A673 (cell line): ENCODE results near the gene GRPEL2. TPM values are rescaled to one million over a fixed set of nuclear protein-coding genes. Genes with fewer than 3 reads are reported as not detected.

Experiments used
- BruUV-seq: library from RNA; stranded (reverse); fragments of 400-500 nt; replicated peaks from 2 replicates; lab custom pipeline; 2021; lab: Mats Ljungman, UMichigan
- CTCF ChIA-PET: fragments of 300-600 bp; sonication (Branson Sonifier 250); formaldehyde crosslinking; loops from one replicate; lab custom pipeline; 2022; ENCODE audit warnings: antibody characterized with exemption; lab: Charles Lee
- POLR2A ChIA-PET: fragments of 300-600 bp; sonication (Branson Sonifier 250); formaldehyde crosslinking; loops from one replicate; lab custom pipeline; 2022; ENCODE audit warnings: antibody characterized with exemption; ENCODE audit not compliant: low non-redundant PET; lab: Charles Lee
- DNase-seq: peaks from one replicate; pipeline ENCODE4 v3.0.0-alpha.2; 2015; ENCODE audit warnings: low spot score
- H3K27ac ChIP-seq: fragments of 200-600 bp; sonication (generic); 2 replicates; pipeline ENCODE4 v1.5.1; 2016; ENCODE audit warnings: mixed run types, low read depth, mild to moderate bottlenecking, mixed read lengths, antibody characterized with exemption, low read length; ENCODE audit not compliant: poor library complexity, severe bottlenecking
- H3K27me3 ChIP-seq: fragments of 200-600 bp; sonication (generic); replicated peaks from 2 replicates; pipeline ENCODE4 v1.6.1; 2017; ENCODE audit warnings: mixed run types, low read depth, mild to moderate bottlenecking, mixed read lengths, antibody characterized with exemption, low read length; ENCODE audit not compliant: insufficient read depth, poor library complexity
- H3K36me3 ChIP-seq: fragments of 200-600 bp; sonication (generic); 2 replicates; pipeline ENCODE4 v1.6.1; 2016; ENCODE audit warnings: mixed run types, mild to moderate bottlenecking, mixed read lengths, antibody characterized with exemption, low read length; ENCODE audit not compliant: insufficient read depth, poor library complexity, severe bottlenecking
- H3K4me1 ChIP-seq: fragments of 200-600 bp; sonication (generic); 2 replicates; pipeline ENCODE4 v1.6.1; 2017; ENCODE audit warnings: mixed run types, mild to moderate bottlenecking, mixed read lengths, antibody characterized with exemption, low read length; ENCODE audit not compliant: insufficient read depth, poor library complexity, severe bottlenecking
- H3K4me3 ChIP-seq: fragments of 200-600 bp; sonication (generic); 2 replicates; pipeline ENCODE4 v1.5.1; 2016; ENCODE audit warnings: low read depth, mixed run types, mild to moderate bottlenecking, mixed read lengths, low read length; ENCODE audit not compliant: poor library complexity, severe bottlenecking
- H3K9me3 ChIP-seq: fragments of 200-600 bp; sonication (generic); 2 replicates; pipeline ENCODE4 v1.6.1; 2016; ENCODE audit warnings: mixed run types, low read depth, mild to moderate bottlenecking, mixed read lengths, antibody characterized with exemption, low read length; ENCODE audit not compliant: poor library complexity, severe bottlenecking
- CTCF ChIP-seq: fragments of 300-800, 200-600 bp; sonication (generic); conservative IDR thresholded peaks from 2 replicates; pipeline ENCODE4 v1.5.1; 2017; ENCODE audit warnings: low read depth, mild to moderate bottlenecking, antibody characterized with exemption, low read length, moderate library complexity, mixed read lengths
- EZH2 ChIP-seq: fragments of 200-600 bp; sonication (generic); IDR thresholded peaks from 2 replicates; pipeline ENCODE4 v1.6.1; 2017; ENCODE audit warnings: borderline replicate concordance, low read depth, mild to moderate bottlenecking, mixed read lengths, antibody characterized with exemption, low read length; ENCODE audit not compliant: poor library complexity, severe bottlenecking
- intact Hi-C: fragments of 100-400 bp; cut with micrococcal nuclease; formaldehyde crosslinking; loops from one replicate; pipeline ENCODE4 v1.10.0; 2022; ENCODE audit not compliant: unreplicated experiment
- total RNA-seq: library from RNA; stranded (reverse); gene quantifications from 2 replicates; pipeline ENCODE4 v1.2.3, GENCODE V29; 2021

GRPEL2 gene
- total RNA-seq, 1 experiment from 2014 or later = 33.2 TPM

- TF ChIP-seq CTCF = no peak
- TF ChIP-seq EZH2 = no peak
- POLR2A ChIA-PET = no interaction called here
- no TSS peak for BruUV-seq
These were observed 7.6 kb upstream of the GRPEL2 start for GRCh38 chr5:149337736-149338135.

GRCh38 chr5:149338364-149338763 is 6.9 kb upstream of the GRPEL2 start:
- POLR2A ChIA-PET = no interaction called here
- TF ChIP-seq CTCF (no peak), EZH2 (no peak)
- CTCF ChIA-PET = no interaction called here
- intact Hi-C loops = no loop called here
- no TSS peak for BruUV-seq
- Histone ChIP-seq H3K36me3 (no peaks in the 10 kb centered on the region), H3K9me3 (no peaks in the 10 kb centered on the region), H3K27ac (no peak overlapping the region), H3K4me3 (no peak overlapping the region), H3K27me3 (peaks cover 29% of the 10 kb centered on the region), H3K4me1 (no peaks in the 10 kb centered on the region)
- DNase-seq = no peak

More at GRCh38 chr5:149337736-149338135, 7.6 kb upstream of the GRPEL2 start:
- no peak overlapping the region for H3K27ac ChIP-seq
- no peaks in the 10 kb centered on the region for H3K4me1 ChIP-seq
- intact Hi-C loops = no loop called here
- peaks cover 29% of the 10 kb centered on the region for H3K27me3 ChIP-seq
- DNase-seq = no peak
- H3K9me3 ChIP-seq = no peaks in the 10 kb centered on the region
- CTCF ChIA-PET = no interaction called here
- H3K36me3 ChIP-seq = no peaks in the 10 kb centered on the region
- H3K4me3 ChIP-seq = no peak overlapping the region

- CTCF ChIA-PET = no interaction called here
- POLR2A ChIA-PET = no interaction called here
- BruUV-seq = no TSS peak
- intact Hi-C loops = no loop called here
- TF ChIP-seq CTCF (no peak), EZH2 (no peak)
- H3K4me3 ChIP-seq = no peak overlapping the region
- no peaks in the 10 kb centered on the region for H3K36me3 ChIP-seq
- H3K9me3 ChIP-seq = no peaks in the 10 kb centered on the region
- no peak for DNase-seq
- H3K27me3 ChIP-seq = peaks cover 26% of the 10 kb centered on the region
- H3K4me1 ChIP-seq = no peaks in the 10 kb centered on the region
- H3K27ac ChIP-seq = no peak overlapping the region
These were observed 4.4 kb upstream of the GRPEL2 start for GRCh38 chr5:149340920-149341319.
